Skeletal muscle tissue (tissue), 4 donors: ENCODE measurements around the gene BICC1. TPM values are rescaled to one million over a fixed set of nuclear protein-coding genes. Genes with fewer than 3 reads are reported as not detected.

Experiments used
- H3K27ac ChIP-seq: one replicate; pipeline ENCODE4 v1.7.0; 2013; ENCODE audit warnings: mild to moderate bottlenecking, low read depth, low read length, inconsistent platforms
- H3K27me3 ChIP-seq, 3 donors: one replicate each; pipeline ENCODE4 v1.7.0; 2013; ENCODE audit warnings: low read length in 3 of 3; ENCODE audit not compliant: control insufficient read depth in 3 of 3, insufficient read depth in 3 of 3
- H3K36me3 ChIP-seq, 3 donors: one replicate each; pipeline ENCODE4 v1.7.0; 2013; ENCODE audit warnings: low read length in 3 of 3; ENCODE audit not compliant: control insufficient read depth in 3 of 3, insufficient read depth in 3 of 3
- H3K4me1 ChIP-seq, 3 donors: one replicate each; pipeline ENCODE4 v1.7.0; 2013; ENCODE audit warnings: low read length in 3 of 3, mild to moderate bottlenecking in 3 of 3; ENCODE audit not compliant: control insufficient read depth in 3 of 3, insufficient read depth in 3 of 3
- H3K4me3 ChIP-seq, 3 donors: one replicate each; pipeline ENCODE4 v1.7.0; 2013; ENCODE audit warnings: low read length in 3 of 3
- H3K9ac ChIP-seq, 3 donors: one replicate each; pipeline ENCODE4 v1.7.0; 2013; ENCODE audit warnings: low read length in 3 of 3, mild to moderate bottlenecking in 3 of 3, moderate library complexity in 2 of 3, low read depth in 1 of 3
- H3K9me3 ChIP-seq, 3 donors: one replicate each; pipeline ENCODE4 v1.7.0; 2013; ENCODE audit warnings: low read length in 3 of 3; ENCODE audit not compliant: control insufficient read depth in 3 of 3
- total RNA-seq: library from RNA; depleted of rRNA; stranded (reverse); fragments of >200 nt; gene quantifications from one replicate; pipeline ENCODE4 v1.2.3, GENCODE V29; 2014
- donor health status: Osteomylitis.

BICC1 gene
- total RNA-seq, 1 donor from 2014 or later = 25.6 TPM

GRCh38 chr10:58756130-58756719 lies 243.6 kb downstream of the BICC1 start:
- H3K9me3 ChIP-seq = no peaks in the 10 kb centered on the region
- peaks cover 12 to 31% (median 16%) of the 10 kb centered on the region in 3 donors for H3K4me1 ChIP-seq
- H3K9ac ChIP-seq = peak overlapping the region; percentile 51 to 54 (median 52)
- H3K4me3 ChIP-seq = peak overlapping the region; percentile 23 to 52 (median 41)
- no peaks in the 10 kb centered on the region for H3K27me3 ChIP-seq
- H3K36me3 ChIP-seq = no peaks in the 10 kb centered on the region
- H3K27ac ChIP-seq = peak overlapping the region; percentile 74

GRCh38 chr10:58757352-58758065 lies 244.8 kb downstream of the BICC1 start:
- no peaks in the 10 kb centered on the region for H3K9me3 ChIP-seq
- H3K27me3 ChIP-seq = no peaks in the 10 kb centered on the region
- H3K9ac ChIP-seq = peak overlapping the region; percentile 21 to 56 (median 55)
- H3K36me3 ChIP-seq = no peaks in the 10 kb centered on the region
- peak overlapping the region; percentile 35 to 45 (median 36) for H3K4me3 ChIP-seq
- H3K27ac ChIP-seq = peak overlapping the region; percentile 74
- peaks cover 12 to 31% (median 16%) of the 10 kb centered on the region in 3 donors for H3K4me1 ChIP-seq

GRCh38 chr10:58758321-58758720 lies 245.6 kb downstream of the BICC1 start:
- Histone ChIP-seq H3K9ac (no peak overlapping the region), H3K4me1 (peaks cover 12 to 31% (median 16%) of the 10 kb centered on the region in 3 donors), H3K4me3 (no peak overlapping the region), H3K36me3 (no peaks in the 10 kb centered on the region), H3K9me3 (no peaks in the 10 kb centered on the region), H3K27ac (no peak overlapping the region), H3K27me3 (no peaks in the 10 kb centered on the region)

- Histone ChIP-seq H3K9me3 (peaks cover 0 to 8% (median 2%) of the 10 kb centered on the region in 3 donors), H3K4me1 (peaks cover 0 to 3% (median 0%) of the 10 kb centered on the region in 3 donors), H3K27me3 (no peaks in the 10 kb centered on the region), H3K27ac (no peak overlapping the region), H3K9ac (no peak overlapping the region), H3K36me3 (no peaks in the 10 kb centered on the region), H3K4me3 (no peak overlapping the region)
Measured at GRCh38 chr10:58764087-58764747, 251.5 kb downstream of the BICC1 start.

- peaks cover 0 to 3% (median 0%) of the 10 kb centered on the region in 3 donors for H3K4me1 ChIP-seq
- peaks cover 0 to 8% (median 2%) of the 10 kb centered on the region in 3 donors for H3K9me3 ChIP-seq
- H3K36me3 ChIP-seq = no peaks in the 10 kb centered on the region
- no peak overlapping the region for H3K27ac ChIP-seq
- no peaks in the 10 kb centered on the region for H3K27me3 ChIP-seq
- H3K4me3 ChIP-seq = no peak overlapping the region
- no peak overlapping the region for H3K9ac ChIP-seq
Measured at GRCh38 chr10:58765910-58766309, 253.2 kb downstream of the BICC1 start.

- Histone ChIP-seq H3K36me3 (no peaks in the 10 kb centered on the region), H3K9me3 (peaks cover 0 to 8% (median 2%) of the 10 kb centered on the region in 3 donors), H3K4me3 (no peak overlapping the region), H3K27me3 (no peaks in the 10 kb centered on the region), H3K4me1 (peaks cover 0 to 12% (median 0%) of the 10 kb centered on the region in 3 donors), H3K9ac (no peak overlapping the region), H3K27ac (no peak overlapping the region)
Measured at GRCh38 chr10:58767652-58768051, 255.0 kb downstream of the BICC1 start.

- Histone ChIP-seq H3K27ac (peak overlapping the region; percentile 23), H3K9ac (no peak overlapping the region), H3K27me3 (no peaks in the 10 kb centered on the region)
Measured at GRCh38 chr10:58771863-58772262, 259.2 kb downstream of the BICC1 start.

GRCh38 chr10:58772758-58773157 lies 260.1 kb downstream of the BICC1 start:
- H3K4me3 ChIP-seq = peak overlapping the region in 1 of 3 donors; percentile 38
- peaks cover 6 to 34% (median 7%) of the 10 kb centered on the region in 3 donors for H3K4me1 ChIP-seq
- H3K9ac ChIP-seq = peak overlapping the region in 2 of 3 donors; percentile 43 to 72
- no peaks in the 10 kb centered on the region for H3K27me3 ChIP-seq
- H3K9me3 ChIP-seq = peaks cover 0 to 3% (median 2%) of the 10 kb centered on the region in 3 donors
- H3K27ac ChIP-seq = peak overlapping the region; percentile 86
- no peaks in the 10 kb centered on the region for H3K36me3 ChIP-seq

More at GRCh38 chr10:58771863-58772262, 259.2 kb downstream of the BICC1 start:
- no peaks in the 10 kb centered on the region for H3K36me3 ChIP-seq
- no peak overlapping the region for H3K4me3 ChIP-seq
- peaks cover 0 to 8% (median 2%) of the 10 kb centered on the region in 3 donors for H3K9me3 ChIP-seq
- H3K4me1 ChIP-seq = peaks cover 6 to 29% (median 7%) of the 10 kb centered on the region in 3 donors

- Histone ChIP-seq H3K36me3 (no peaks in the 10 kb centered on the region), H3K27me3 (no peaks in the 10 kb centered on the region), H3K9me3 (no peaks in the 10 kb centered on the region), H3K9ac (peak overlapping the region in 2 of 3 donors; percentile 43 to 72), H3K27ac (peak overlapping the region; percentile 86), H3K4me1 (peaks cover 6 to 34% (median 7%) of the 10 kb centered on the region in 3 donors), H3K4me3 (peak overlapping the region in 2 of 3 donors; percentile 35 to 38)
Measured at GRCh38 chr10:58773341-58773740, 260.7 kb downstream of the BICC1 start.
